GM20431 (cell line): ENCODE measurements around the gene FBXL13.
"Not testable (repeated sequence)": the region's sequence is repeated elsewhere in the genome, so short reads cannot be mapped to it uniquely, and the experiment has no call there.

Source experiments
- in situ Hi-C: fragments of 300-500 bp; cut with MseI, MboI; formaldehyde crosslinking; loops from one replicate; pipeline ENCODE4 v1.15.0; 2020; ENCODE audit warnings: low sequenced_read_pairs; ENCODE audit not compliant: unreplicated experiment

Gene FBXL13

GRCh38 chr7:102988631-102989560 lies 85.7 kb downstream of the FBXL13 start:
- in situ Hi-C loops: no loop called here

GRCh38 chr7:102988088-102988487 lies 86.5 kb downstream of the FBXL13 start:
- in situ Hi-C loops: no loop called here

- in situ Hi-C loops: no loop called here
Observed at GRCh38 chr7:102985176-102985783, 89.3 kb downstream of the FBXL13 start.

DNA sequence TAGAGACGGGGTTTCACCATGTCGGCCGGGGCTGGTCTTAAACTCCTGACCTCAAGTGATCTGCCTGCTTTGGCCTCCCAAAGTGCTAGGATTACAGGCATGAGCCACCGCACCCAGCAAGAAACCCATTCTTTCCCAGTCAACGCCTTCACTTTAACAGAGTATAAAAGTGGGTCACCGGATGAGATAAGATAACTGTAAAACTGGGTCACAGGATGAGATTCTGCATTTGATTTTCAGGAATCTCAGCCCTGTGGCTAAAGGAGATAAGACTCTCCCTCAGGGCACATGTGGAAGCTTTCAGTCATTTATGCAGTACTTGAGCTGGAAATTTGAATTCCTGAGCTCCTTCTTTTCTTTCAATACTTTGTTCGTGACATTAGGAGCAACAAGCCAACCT lies 91.0 kb downstream of the FBXL13 start:
- in situ Hi-C loops: no loop called here

DNA sequence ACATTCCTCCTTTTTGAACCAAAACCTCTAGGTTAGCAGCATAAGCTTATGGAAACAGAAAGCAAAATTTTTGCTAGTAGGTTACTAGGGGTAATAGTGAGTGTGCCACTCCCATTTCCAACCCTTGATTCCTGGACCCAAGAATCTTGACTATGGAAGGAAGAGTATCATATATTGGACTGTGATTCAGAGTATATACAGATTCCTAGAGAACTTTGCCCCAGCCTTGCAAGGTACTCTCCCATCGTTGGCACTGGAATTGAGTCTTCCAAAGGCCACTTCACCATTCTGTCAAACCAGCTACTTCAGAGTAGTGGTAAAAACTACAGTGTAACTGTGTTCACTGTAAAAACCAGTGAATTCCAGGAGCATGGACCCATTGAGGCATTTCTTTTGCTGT lies 92.4 kb downstream of the FBXL13 start:
- in situ Hi-C loops: no loop called here

DNA sequence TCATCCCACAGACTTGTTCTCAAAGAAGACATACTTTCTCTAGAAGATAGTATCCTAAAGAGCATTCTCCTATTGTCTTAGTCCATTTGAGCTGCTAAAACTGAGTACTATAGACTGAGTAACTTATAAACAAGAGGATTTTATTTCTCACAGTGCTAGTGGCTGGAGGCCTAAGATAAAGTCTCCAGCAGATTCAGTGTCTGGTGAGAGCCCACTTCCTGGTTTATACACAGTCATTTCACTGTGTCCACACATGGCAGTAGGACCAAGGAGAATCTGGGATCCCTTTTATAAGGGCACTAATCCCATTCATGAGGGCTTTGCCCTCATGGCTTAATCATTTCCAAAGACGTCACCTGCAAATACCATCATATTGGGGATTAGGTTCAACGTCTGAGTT lies 93.1 kb downstream of the FBXL13 start:
- in situ Hi-C loops: no loop called here

GRCh38 chr7:102979670-102980069 lies 94.9 kb downstream of the FBXL13 start:
- in situ Hi-C loops: no loop called here

DNA sequence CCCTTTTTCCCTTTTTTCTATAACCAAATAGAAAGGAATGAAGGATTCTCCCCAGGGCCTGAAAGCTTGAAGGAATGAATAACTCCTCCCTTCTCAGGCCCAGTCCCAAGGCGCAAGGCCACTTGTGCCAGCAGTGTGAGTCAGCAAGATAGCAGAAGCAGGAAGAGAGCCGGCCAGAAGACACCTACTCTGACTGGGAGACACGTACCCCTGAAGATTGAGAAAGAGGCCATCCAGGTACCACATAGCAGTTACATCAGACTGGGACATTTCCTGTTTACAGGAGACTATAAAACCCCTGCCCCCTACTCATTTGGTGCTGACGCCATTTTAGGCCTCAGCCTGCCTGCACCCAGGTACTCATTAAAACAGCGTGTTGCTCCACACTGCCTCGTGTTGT lies 96.3 kb downstream of the FBXL13 start:
- in situ Hi-C loops: no loop called here

DNA sequence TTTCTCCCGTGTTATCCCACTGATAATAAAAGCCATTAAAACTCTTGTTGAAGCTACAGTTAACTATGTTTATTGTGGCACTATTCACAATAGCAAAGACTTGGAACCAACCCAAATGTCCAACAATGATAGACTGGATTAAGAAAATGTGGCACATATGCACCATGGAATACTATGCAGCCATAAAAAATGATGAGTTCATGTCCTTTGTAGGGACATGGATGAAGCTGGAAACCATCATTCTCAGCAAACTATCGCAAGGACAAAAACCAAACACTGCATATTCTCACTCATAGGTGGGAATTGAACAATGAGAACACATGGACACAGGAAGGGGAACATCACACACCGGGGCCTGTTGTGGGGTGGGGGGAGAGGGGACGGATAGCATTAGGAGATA lies 97.0 kb downstream of the FBXL13 start:
- in situ Hi-C loops: not testable (repeated sequence)

DNA sequence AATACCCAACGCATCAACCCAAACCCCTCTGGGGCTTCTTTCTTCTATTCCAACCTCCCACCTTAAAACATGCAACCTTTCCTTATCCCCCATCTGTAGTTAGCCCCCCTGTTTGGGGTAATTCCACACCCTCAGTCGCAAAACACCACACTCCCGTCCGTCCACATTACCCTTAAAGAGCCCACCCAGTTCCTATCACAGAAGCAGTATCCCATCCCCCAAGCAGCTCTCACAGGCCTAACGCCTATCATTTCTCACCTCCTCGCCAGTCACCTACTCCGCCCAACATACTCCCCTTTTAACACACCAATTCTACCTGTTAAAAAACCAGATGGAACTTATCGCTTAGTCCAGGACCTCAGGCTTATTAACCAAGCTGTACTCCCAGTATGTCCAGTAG lies 98.1 kb downstream of the FBXL13 start:
- in situ Hi-C loops: no loop called here

- in situ Hi-C loops: no loop called here
Observed at GRCh38 chr7:102975854-102976253, 98.7 kb downstream of the FBXL13 start.

DNA sequence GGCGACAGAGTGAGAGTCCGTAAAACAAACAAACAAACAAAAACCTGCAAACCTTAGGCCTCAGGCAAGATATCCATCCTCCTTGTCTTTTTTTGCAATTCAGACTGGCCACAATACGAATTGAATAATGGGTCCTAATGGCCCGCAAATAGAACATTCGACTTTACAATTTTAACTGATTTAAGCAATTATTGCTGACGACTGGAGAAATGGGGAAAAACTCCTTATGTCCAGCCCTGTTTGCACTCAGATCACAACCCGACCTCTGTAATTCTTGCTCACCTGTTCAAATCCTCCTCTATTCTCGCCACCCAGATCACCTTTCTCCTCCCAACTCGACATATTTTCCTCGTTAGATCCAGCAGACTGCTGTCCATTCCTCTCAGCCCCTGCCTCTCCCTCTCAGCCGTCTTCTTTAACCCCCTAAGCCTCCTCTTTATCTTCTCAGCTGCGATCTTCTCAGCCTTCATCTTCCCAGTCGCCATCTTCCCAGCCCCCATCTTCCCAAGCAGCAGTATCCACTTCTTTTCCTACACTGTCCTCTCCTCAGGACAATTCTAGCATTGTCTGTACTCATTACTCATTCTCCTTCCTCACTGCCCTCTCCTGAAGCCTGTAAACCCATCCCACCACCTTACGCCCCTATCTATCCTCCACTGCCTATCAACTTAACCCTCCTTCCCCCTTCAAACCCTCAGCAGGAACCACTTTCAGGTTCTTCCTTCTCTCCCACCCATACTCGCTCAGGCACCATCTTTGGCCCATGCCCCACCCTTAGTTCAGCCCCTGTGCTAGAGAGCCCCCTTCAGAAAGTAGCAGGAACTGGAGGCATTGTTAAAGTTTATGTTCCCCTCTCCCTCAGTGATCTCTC lies 100.0 kb downstream of the FBXL13 start:
- in situ Hi-C loops: no loop called here

DNA sequence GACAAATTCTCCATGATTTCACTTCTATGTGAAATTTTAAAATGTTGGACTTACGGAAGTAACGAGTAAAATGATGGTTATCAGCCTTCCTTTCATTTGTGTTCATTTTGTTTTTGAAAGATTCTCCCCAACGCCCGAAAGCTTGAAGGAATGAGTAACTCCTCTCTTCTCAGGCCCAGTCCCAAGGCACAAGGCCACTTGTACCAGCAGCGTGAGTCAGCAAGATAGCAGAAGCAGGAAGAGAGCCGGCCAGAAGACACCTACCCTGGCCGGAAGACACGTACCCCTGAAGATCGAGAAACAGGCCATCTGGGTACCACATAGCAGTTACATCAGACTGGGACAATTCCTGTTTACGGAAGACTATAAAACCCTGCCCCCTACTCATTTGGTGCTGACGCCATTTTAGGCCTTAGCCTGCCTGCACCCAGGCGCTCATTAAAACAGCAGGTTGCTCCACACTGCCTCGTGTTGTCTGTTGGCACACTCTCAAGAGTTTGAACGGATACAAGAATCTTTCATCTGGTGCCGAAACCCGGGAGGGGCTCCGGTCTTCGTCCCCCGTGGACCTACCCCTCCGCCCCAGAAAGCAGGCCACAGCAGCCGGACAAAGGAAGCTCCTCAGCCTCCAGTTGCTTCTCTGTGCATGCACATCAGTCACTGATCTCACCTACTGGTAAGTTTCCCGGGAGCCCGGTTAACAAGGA lies 101.3 kb downstream of the FBXL13 start:
- in situ Hi-C loops: no loop called here

GRCh38 chr7:102967798-102968197 lies 106.8 kb downstream of the FBXL13 start:
- in situ Hi-C loops: no loop called here

DNA sequence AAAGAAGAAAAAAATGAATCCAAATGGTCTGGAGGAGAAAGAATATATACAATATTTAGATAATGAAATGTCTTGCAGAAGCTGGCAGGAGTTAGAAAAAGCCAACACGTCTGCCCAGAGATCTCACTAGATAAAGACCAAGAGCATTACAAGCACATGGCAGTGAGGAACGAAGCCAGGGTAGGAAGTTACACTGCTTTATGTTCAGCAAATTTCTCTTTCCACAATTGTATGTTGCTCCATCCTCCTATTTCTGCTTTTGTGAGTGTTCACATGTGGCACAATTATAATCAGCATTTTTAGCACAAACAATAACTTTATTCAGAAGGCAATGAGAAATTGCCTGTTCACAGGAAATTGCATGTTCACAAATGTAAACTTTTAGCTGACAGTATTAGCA lies 108.1 kb downstream of the FBXL13 start:
- in situ Hi-C loops: no loop called here

DNA sequence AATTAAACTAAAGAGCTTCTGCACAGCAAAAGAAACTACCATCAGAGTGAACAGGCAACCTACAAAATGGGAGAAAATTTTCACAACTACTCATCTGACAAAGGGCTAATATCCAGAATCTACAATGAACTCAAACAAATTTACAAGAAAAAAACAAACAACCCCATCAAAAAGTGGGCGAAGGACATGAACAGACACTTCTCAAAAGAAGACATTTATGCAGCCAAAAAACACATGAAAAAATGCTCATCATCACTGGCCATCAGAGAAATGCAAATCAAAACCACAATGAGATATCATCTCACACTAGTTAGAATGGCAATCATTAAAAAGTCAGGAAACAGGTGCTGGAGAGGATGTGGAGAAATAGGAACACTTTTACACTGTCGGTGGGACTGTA lies 112.6 kb downstream of the FBXL13 start:
- in situ Hi-C loops: not testable (repeated sequence)

GRCh38 chr7:102958004-102958403 lies 116.6 kb downstream of the FBXL13 start:
- in situ Hi-C loops: not testable (repeated sequence)

GRCh38 chr7:102954359-102954758 lies 120.2 kb downstream of the FBXL13 start:
- in situ Hi-C loops: not testable (repeated sequence)

DNA sequence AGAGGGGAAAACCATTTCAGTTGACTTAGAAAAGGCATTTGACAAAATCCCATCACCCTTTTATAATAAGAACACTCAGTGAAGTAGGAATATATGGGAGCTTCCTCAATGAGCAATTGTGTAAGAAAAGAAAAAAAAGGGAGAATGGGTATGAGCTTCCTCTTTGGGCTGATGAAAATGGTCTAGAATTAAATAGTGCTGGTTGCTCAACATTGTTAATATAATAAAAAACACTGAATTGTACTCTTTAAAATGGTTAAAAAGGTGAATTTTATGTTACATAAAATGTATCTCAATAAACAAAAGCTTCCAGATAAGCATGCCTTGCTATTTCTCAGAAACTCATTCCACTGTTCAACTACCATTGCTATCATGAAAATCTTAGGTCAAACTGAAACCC lies 121.2 kb downstream of the FBXL13 start:
- in situ Hi-C loops: no loop called here

DNA sequence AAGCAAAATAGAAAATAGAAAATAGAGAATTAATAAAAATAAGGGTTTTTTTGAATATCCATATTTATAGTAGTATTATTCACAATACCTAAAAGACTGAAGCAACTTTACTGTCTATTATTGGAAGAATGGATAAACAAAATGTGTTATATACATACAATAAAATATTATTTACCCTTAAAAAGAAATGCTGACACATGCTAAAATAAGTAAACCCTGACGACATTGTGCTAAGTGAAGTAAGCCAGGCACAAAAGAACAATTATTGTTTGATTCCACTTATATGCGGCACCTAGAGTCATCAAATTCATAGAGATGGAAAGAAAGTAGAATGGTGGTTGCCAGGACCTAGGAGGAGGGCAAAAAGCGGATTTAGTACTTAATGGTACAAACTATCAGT lies 122.8 kb downstream of the FBXL13 start:
- in situ Hi-C loops: no loop called here
